22Rv1 (cell line): ENCODE data around the gene SERAC1.

ENCODE experiments used
- H3K27ac ChIP-seq: fragments of 450-650 bp; 2 replicates; pipeline ENCODE4 v1.5.1; 2017
- CTCF ChIP-seq: fragments of 450-650 bp; IDR thresholded peaks from 2 replicates; pipeline ENCODE4 v1.5.1; 2017; ENCODE audit warnings: mild to moderate bottlenecking
- ZFX ChIP-seq: fragments of 450-650 bp; IDR thresholded peaks from 2 replicates; pipeline ENCODE4 v1.6.1; 2017; ENCODE audit warnings: antibody characterized with exemption, borderline replicate concordance

Gene SERAC1

GRCh38 chr6:158158123-158158522 is 9.9 kb downstream of the SERAC1 start:
- H3K27ac ChIP-seq: no peak overlapping the region
- no peak for TF ChIP-seq ZFX
- no peak for TF ChIP-seq CTCF

- H3K27ac ChIP-seq: no peak overlapping the region
- TF ChIP-seq ZFX (no peak), CTCF (no peak)
Observed at GRCh38 chr6:158157064-158157764, 10.8 kb downstream of the SERAC1 start.

GRCh38 chr6:158154816-158155215 is 13.2 kb downstream of the SERAC1 start:
- peak overlapping the region; percentile 58; the same call in 1 of the 2 replicates for H3K27ac ChIP-seq
- TF ChIP-seq CTCF: no peak
- no peak for TF ChIP-seq ZFX

- no peak for TF ChIP-seq CTCF
- no peak for TF ChIP-seq ZFX
- peak overlapping the region; percentile 58 for H3K27ac ChIP-seq
Observed at GRCh38 chr6:158153576-158153975, 14.5 kb downstream of the SERAC1 start.

GRCh38 chr6:158152659-158153058 is 15.4 kb downstream of the SERAC1 start:
- TF ChIP-seq ZFX (no peak), CTCF (no peak)

GRCh38 chr6:158152025-158152424 is 16.0 kb downstream of the SERAC1 start:
- peak overlapping the region; percentile 58 for H3K27ac ChIP-seq

More at GRCh38 chr6:158152659-158153058, 15.4 kb downstream of the SERAC1 start:
- H3K27ac ChIP-seq: peak overlapping the region; percentile 58

- TF ChIP-seq ZFX: no peak
- no peak for TF ChIP-seq CTCF
- no peak overlapping the region for H3K27ac ChIP-seq
Observed at GRCh38 chr6:158150701-158151100, 17.4 kb downstream of the SERAC1 start.

- TF ChIP-seq ZFX (no peak), CTCF (no peak)
- H3K27ac ChIP-seq: no peak overlapping the region
Observed at GRCh38 chr6:158149641-158150040, 18.4 kb downstream of the SERAC1 start.
